Measurements from ENCODE around the gene PDIK1L. TPM values are rescaled to one million over a fixed set of nuclear protein-coding genes. Genes with fewer than 3 reads are reported as not detected.
A peak's percentile ranks its signal among the peaks of the same experiment; 100 is the strongest.

The PDIK1L gene
- polyA plus RNA-seq, 12 donors = 6.7 to 10.3 (median 7.6) TPM; not detected in 1

DNA sequence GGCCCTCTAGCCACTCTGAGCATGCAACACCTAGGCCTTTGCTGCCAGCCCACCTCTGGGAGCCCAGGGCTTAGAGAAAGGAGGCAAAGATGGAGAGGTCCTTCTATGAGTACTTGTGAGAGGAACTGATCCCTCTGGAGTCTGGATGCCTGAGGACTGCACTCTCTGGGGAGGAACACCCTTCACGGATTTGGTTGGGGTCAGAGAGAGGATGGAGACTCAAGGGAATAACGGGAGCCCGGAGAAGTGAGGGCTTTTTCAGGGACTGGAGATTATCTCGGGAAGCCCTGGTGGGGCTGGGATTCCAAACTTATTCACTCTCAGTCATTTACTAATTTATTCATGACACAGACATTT, 57.6 kb downstream of the PDIK1L start:
- no peak for DNase-seq

GRCh38 chr1:26169669-26170471, 58.2 kb downstream of the PDIK1L start, which contains the start of gene ZNF593:
Gene ZNF593, plus strand, starts transcription at chr1:26169908. Its CDS starts 76 bp downstream, at chr1:26169984.
- DNase-seq = peak; percentile 90

GRCh38 chr1:26170472-26170821, 58.8 kb downstream of the PDIK1L start:
- no peak for DNase-seq

- no peak for DNase-seq
These were observed 59.8 kb downstream of the PDIK1L start, which contains the start of gene ZNF593OS for GRCh38 chr1:26171084-26172072. Gene ZNF593OS, minus strand, starts transcription at chr1:26171832. Its CDS starts 171 bp downstream, at chr1:26171661.

Other genes with a start within 250 kb of the PDIK1L start
- 10 to 100 TPM in 1 of 12 donors, 1 to 10 TPM in 10, not detected in 1; 5.2 to 12.1 (median 7.0) TPM for gene PAQR7, start 236.1 kb upstream of the PDIK1L start, polyA plus RNA-seq (ENCODE audit: insufficient read length in 12 of 12)
- 100 to 1,000 TPM in 11 of 12 donors, not detected in 1; 416 to 861 (median 621) TPM for gene STMN1, start 205.4 kb upstream of the PDIK1L start, polyA plus RNA-seq (ENCODE audit: insufficient read length in 12 of 12)
- gene PAFAH2, start 113.8 kb upstream of the PDIK1L start, polyA plus RNA-seq (ENCODE audit: insufficient read length in 12 of 12) = 100 to 1,000 TPM in 2 of 12 donors, 10 to 100 TPM in 10; 29.4 to 316 (median 79.5) TPM
- 1 to 10 TPM in 10 of 12 donors, not detected in 2; 1.3 to 5.8 (median 3.4) TPM for gene EXTL1, start 90.0 kb upstream of the PDIK1L start, polyA plus RNA-seq (ENCODE audit: insufficient read length in 12 of 12)
- gene SLC30A2, start 65.7 kb upstream of the PDIK1L start, polyA plus RNA-seq (ENCODE audit: insufficient read length in 12 of 12) = 1 to 10 TPM in 4 of 12 donors, under 1 TPM in 6, not detected in 2; 0.08 to 1.8 (median 0.78) TPM
- gene TRIM63, start 44.2 kb upstream of the PDIK1L start, polyA plus RNA-seq (ENCODE audit: insufficient read length in 12 of 12) = 10 to 100 TPM in 11 of 12 donors, not detected in 1; 13.4 to 57.6 (median 38.9) TPM
- gene FAM110D, start 47.3 kb downstream of the PDIK1L start, polyA plus RNA-seq (ENCODE audit: insufficient read length in 12 of 12) = under 1 TPM in 10 of 12 donors, not detected in 2; 0.56 to 0.92 (median 0.77) TPM
- under 1 TPM in 1 of 12 donors, not detected in 11; 0.26 TPM for gene C1orf232, start 57.1 kb downstream of the PDIK1L start, polyA plus RNA-seq (ENCODE audit: insufficient read length in 12 of 12)
- 10 to 100 TPM in 10 of 12 donors, not detected in 2; 11.6 to 18.2 (median 14.3) TPM for gene ZNF593, start 58.1 kb downstream of the PDIK1L start, polyA plus RNA-seq (ENCODE audit: insufficient read length in 12 of 12)
- gene ZNF593OS, start 60.0 kb downstream of the PDIK1L start, polyA plus RNA-seq (ENCODE audit: insufficient read length in 12 of 12) = 1 to 10 TPM in 8 of 12 donors, under 1 TPM in 2, not detected in 2; 0.49 to 2.1 (median 1.3) TPM
- 10 to 100 TPM in 2 of 12 donors, 1 to 10 TPM in 9, not detected in 1; 1.7 to 13.5 (median 2.7) TPM for gene CNKSR1, start 65.7 kb downstream of the PDIK1L start, polyA plus RNA-seq (ENCODE audit: insufficient read length in 12 of 12)
- under 1 TPM in 1 of 12 donors, not detected in 11; 0.08 TPM for gene CATSPER4, start 78.8 kb downstream of the PDIK1L start, polyA plus RNA-seq (ENCODE audit: insufficient read length in 12 of 12)
- gene CEP85, start 122.4 kb downstream of the PDIK1L start, polyA plus RNA-seq (ENCODE audit: insufficient read length in 12 of 12) = 10 to 100 TPM in 11 of 12 donors, not detected in 1; 21.0 to 34.8 (median 25.8) TPM
- gene SH3BGRL3, start 168.3 kb downstream of the PDIK1L start, polyA plus RNA-seq (ENCODE audit: insufficient read length in 12 of 12) = 100 to 1,000 TPM in 2 of 12 donors, 10 to 100 TPM in 9, not detected in 1; 44.0 to 158 (median 54.0) TPM
- gene UBXN11, start 194.8 kb downstream of the PDIK1L start, polyA plus RNA-seq (ENCODE audit: insufficient read length in 12 of 12) = 10 to 100 TPM in 3 of 12 donors, 1 to 10 TPM in 8, not detected in 1; 5.3 to 20.5 (median 7.6) TPM
- 10 to 100 TPM in 1 of 12 donors, 1 to 10 TPM in 9, not detected in 2; 1.3 to 40.6 (median 2.1) TPM for gene CD52, start 206.1 kb downstream of the PDIK1L start, polyA plus RNA-seq (ENCODE audit: insufficient read length in 12 of 12)
- gene CRYBG2, start 242.3 kb downstream of the PDIK1L start, polyA plus RNA-seq (ENCODE audit: insufficient read length in 12 of 12) = 10 to 100 TPM in 1 of 12 donors, 1 to 10 TPM in 2, under 1 TPM in 1, not detected in 8; 0.28 to 10.2 (median 2.3) TPM